Prostate gland (tissue), 2 donors: ENCODE measurements around the gene CPEB2. TPM values are rescaled to one million over a fixed set of nuclear protein-coding genes. Genes with fewer than 3 reads are reported as not detected.

Experiments
- DNase-seq: peaks from one replicate; pipeline ENCODE4 v3.0.0-alpha.2; 2019; ENCODE audit warnings: low spot score
- H3K27ac ChIP-seq, 2 donors: fragments of 200-600 bp; sonication (generic); 2 replicates each; pipeline ENCODE4 v1.5.1; 2017 to 2019
- H3K27me3 ChIP-seq: fragments of 200-600 bp; sonication (generic); replicated peaks from 2 replicates; pipeline ENCODE4 v1.5.1; 2019; ENCODE audit not compliant: insufficient read depth
- H3K36me3 ChIP-seq, 2 donors: fragments of 200-600 bp; sonication (generic); 1 replicate in 1 of 2; 2 replicates in 1 of 2; pipeline versions ENCODE4 v1.5.1 to v1.8.1; 2017 to 2019
- H3K4me1 ChIP-seq: fragments of 200-600 bp; sonication (generic); replicated peaks from 2 replicates; pipeline ENCODE4 v1.5.1; 2019
- H3K4me3 ChIP-seq, 2 donors: fragments of 200-600 bp; sonication (generic); 2 replicates each; pipeline ENCODE4 v1.5.1; 2017 to 2019
- H3K9me3 ChIP-seq: fragments of 200-600 bp; sonication (generic); 2 replicates; pipeline ENCODE4 v1.5.1; 2017
- CTCF ChIP-seq, 4 experiments: fragments of 200-600 bp in 2 of 4; fragments of 450-650 bp in 2 of 4; sonication (generic) in 2 of 4; IDR thresholded peaks; 1 replicate in 3 of 4; 2 replicates in 1 of 4; pipeline ENCODE4 v1.5.1; 2016 to 2019; ENCODE audit warnings: antibody characterized with exemption in 4 of 4, mild to moderate bottlenecking in 2 of 4, moderate library complexity in 2 of 4
- POLR2A ChIP-seq: fragments of 450-650 bp; IDR thresholded peaks from one replicate; pipeline ENCODE4 v1.6.1; 2016; ENCODE audit warnings: antibody characterized with exemption, mild to moderate bottlenecking
- POLR2AphosphoS5 ChIP-seq: sonication (generic); formaldehyde crosslinking; IDR thresholded peaks from one replicate; pipeline ENCODE4 v1.6.1; 2017; ENCODE audit warnings: antibody characterized with exemption
- whole genome bisulfite sequencing: methylation state at CpG from one replicate; pipeline ENCODE4 v1.1.5; 2018; 5-methylcytosine and 5-hydroxymethylcytosine counted together
- intact Hi-C: fragments of 100-400 bp; cut with DNase I; formaldehyde crosslinking; loops from one replicate; pipeline ENCODE4 v1.14.2; 2022
- total RNA-seq, 2 donors: library from RNA; depleted of rRNA; stranded (reverse); fragments of >200 nt; gene quantifications; one replicate each; pipeline ENCODE4 v1.1.0, GENCODE V29; 2016

The CPEB2 gene
- total RNA-seq, 2 donors from 2014 or later = 14.5 to 47.3 TPM

- Histone ChIP-seq H3K9me3 (no peaks in the 10 kb centered on the region), H3K27me3 (no peaks in the 10 kb centered on the region), H3K27ac (no peak overlapping the region), H3K4me3 (no peak overlapping the region), H3K4me1 (no peaks in the 10 kb centered on the region), H3K36me3 (no peaks in the 10 kb centered on the region)
- no peak for DNase-seq
- no peak for TF ChIP-seq POLR2A
- TF ChIP-seq CTCF (IDR thresholded peaks at IDR 0.05) = no peak
- TF ChIP-seq POLR2AphosphoS5 = no peak
- intact Hi-C loops = no loop called here
Measured at GRCh38 chr4:15013585-15013984, 11.3 kb downstream of the CPEB2 start.

GRCh38 chr4:15015170-15015569, 12.9 kb downstream of the CPEB2 start:
- WGBS = 60% methylated on average over 1 of the region's 1 CpG
- H3K27ac ChIP-seq = no peak overlapping the region
- H3K36me3 ChIP-seq = no peaks in the 10 kb centered on the region
- no peaks in the 10 kb centered on the region for H3K4me1 ChIP-seq
- H3K27me3 ChIP-seq = no peaks in the 10 kb centered on the region
- TF ChIP-seq POLR2AphosphoS5 = no peak
- DNase-seq = no peak
- intact Hi-C loops = no loop called here
- H3K4me3 ChIP-seq = no peak overlapping the region
- no peaks in the 10 kb centered on the region for H3K9me3 ChIP-seq

GRCh38 chr4:15018361-15018760, 16.1 kb downstream of the CPEB2 start:
- H3K4me1 ChIP-seq = no peaks in the 10 kb centered on the region
- intact Hi-C loops = no loop called here
- no peak overlapping the region for H3K4me3 ChIP-seq
- no peak for DNase-seq
- H3K36me3 ChIP-seq = no peaks in the 10 kb centered on the region
- no peaks in the 10 kb centered on the region for H3K9me3 ChIP-seq
- TF ChIP-seq POLR2A (no peak), CTCF (IDR thresholded peaks at IDR 0.05) (no peak), POLR2AphosphoS5 (no peak)
- no peaks in the 10 kb centered on the region for H3K27me3 ChIP-seq
- H3K27ac ChIP-seq = no peak overlapping the region

GRCh38 chr4:15020502-15021286, 18.4 kb downstream of the CPEB2 start:
- no peaks in the 10 kb centered on the region for H3K9me3 ChIP-seq
- no peak overlapping the region for H3K27ac ChIP-seq
- H3K4me1 ChIP-seq = no peaks in the 10 kb centered on the region
- no peaks in the 10 kb centered on the region for H3K27me3 ChIP-seq
- no peaks in the 10 kb centered on the region for H3K36me3 ChIP-seq
- no peak overlapping the region for H3K4me3 ChIP-seq
- 72% methylated on average over 7 of the region's 7 CpGs for WGBS
- no peak for TF ChIP-seq POLR2A
- TF ChIP-seq CTCF (IDR thresholded peaks at IDR 0.05) = no peak
- no peak for TF ChIP-seq POLR2AphosphoS5
- intact Hi-C loops = no loop called here
- no peak for DNase-seq

- no peaks in the 10 kb centered on the region for H3K4me1 ChIP-seq
- H3K27ac ChIP-seq = no peak overlapping the region
- no peaks in the 10 kb centered on the region for H3K27me3 ChIP-seq
- 17% methylated on average over 2 of the region's 2 CpGs for WGBS
- no peak overlapping the region for H3K4me3 ChIP-seq
- no peak for DNase-seq
- TF ChIP-seq POLR2A (no peak), CTCF (IDR thresholded peaks at IDR 0.05) (no peak), POLR2AphosphoS5 (no peak)
- no peaks in the 10 kb centered on the region for H3K36me3 ChIP-seq
- no peaks in the 10 kb centered on the region for H3K9me3 ChIP-seq
- intact Hi-C loops = no loop called here
Measured at GRCh38 chr4:15021311-15021710, 19.0 kb downstream of the CPEB2 start.
